ENCODE data around the gene KIAA1549. TPM values are rescaled to one million over a fixed set of nuclear protein-coding genes. Genes with fewer than 3 reads are reported as not detected.
"Not testable (repeated sequence)": the region's sequence is repeated elsewhere in the genome, so short reads cannot be mapped to it uniquely, and the experiment has no call there.

The KIAA1549 gene
- total RNA-seq, 1 experiment from 2014 or later = 14.1 TPM

DNA sequence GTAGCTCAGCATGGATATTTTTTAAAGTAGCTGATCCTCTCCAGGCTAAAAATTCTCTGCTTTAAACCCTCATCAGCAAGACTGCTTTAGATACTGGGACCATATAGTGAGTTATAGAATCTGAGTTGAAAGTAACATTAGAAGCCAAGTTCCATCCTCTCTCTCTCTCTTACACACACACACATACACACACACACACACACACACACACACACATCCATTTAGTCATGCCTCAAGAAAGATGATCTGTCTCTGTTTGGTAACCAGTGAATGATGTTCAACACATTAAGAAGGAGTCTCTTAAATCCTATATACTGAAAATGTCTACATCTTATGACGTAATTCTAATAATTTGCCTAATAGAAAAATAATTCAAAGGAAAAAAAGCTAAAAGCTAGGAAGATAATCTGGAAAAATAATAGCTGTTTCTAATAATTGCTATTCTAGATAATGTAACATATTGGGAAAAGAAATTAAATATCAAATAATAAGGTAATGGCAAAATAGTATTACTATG lies 166.3 kb downstream of the KIAA1549 start:
- ChIA-PET CTCF (no interaction called here), POLR2A (no interaction called here)
- intact Hi-C loops (cut with micrococcal nuclease; ENCODE audit: unreplicated experiment) (no loop called here), in situ Hi-C loops (cut with HindIII; ENCODE audit: low pct_unique_long_range_greater_than_20kb, low sequenced_read_pairs) (no loop called here)
- Histone ChIP-seq H3K4me3 (ENCODE audit: low read depth in 2 of 2, low read length in 2 of 2) (no peak overlapping the region), H3K27me3 (ENCODE audit: control insufficient read depth, insufficient read depth, low read length) (peaks cover 2% of the 10 kb centered on the region; the same call in 1 of the 2 replicates), H3K4me1 (ENCODE audit: control insufficient read depth, insufficient read depth, low read length) (no peaks in the 10 kb centered on the region), H3K9me3 (ENCODE audit: control insufficient read depth, insufficient read depth, low read depth, low read length) (no peaks in the 10 kb centered on the region), H3K36me3 (ENCODE audit: control insufficient read depth, insufficient read depth, low read length) (no peaks in the 10 kb centered on the region), H3K27ac (ENCODE audit: low read length) (no peak overlapping the region)
- DNase-seq (ENCODE audit: low read depth, low spot score) = no peak
- no peak for ATAC-seq
- no peak for TF ChIP-seq SIN3A (IDR thresholded peaks at IDR 0.05; ENCODE audit: borderline replicate concordance, insufficient read depth, low read depth, low read length)
- TF ChIP-seq, protein P1, sequence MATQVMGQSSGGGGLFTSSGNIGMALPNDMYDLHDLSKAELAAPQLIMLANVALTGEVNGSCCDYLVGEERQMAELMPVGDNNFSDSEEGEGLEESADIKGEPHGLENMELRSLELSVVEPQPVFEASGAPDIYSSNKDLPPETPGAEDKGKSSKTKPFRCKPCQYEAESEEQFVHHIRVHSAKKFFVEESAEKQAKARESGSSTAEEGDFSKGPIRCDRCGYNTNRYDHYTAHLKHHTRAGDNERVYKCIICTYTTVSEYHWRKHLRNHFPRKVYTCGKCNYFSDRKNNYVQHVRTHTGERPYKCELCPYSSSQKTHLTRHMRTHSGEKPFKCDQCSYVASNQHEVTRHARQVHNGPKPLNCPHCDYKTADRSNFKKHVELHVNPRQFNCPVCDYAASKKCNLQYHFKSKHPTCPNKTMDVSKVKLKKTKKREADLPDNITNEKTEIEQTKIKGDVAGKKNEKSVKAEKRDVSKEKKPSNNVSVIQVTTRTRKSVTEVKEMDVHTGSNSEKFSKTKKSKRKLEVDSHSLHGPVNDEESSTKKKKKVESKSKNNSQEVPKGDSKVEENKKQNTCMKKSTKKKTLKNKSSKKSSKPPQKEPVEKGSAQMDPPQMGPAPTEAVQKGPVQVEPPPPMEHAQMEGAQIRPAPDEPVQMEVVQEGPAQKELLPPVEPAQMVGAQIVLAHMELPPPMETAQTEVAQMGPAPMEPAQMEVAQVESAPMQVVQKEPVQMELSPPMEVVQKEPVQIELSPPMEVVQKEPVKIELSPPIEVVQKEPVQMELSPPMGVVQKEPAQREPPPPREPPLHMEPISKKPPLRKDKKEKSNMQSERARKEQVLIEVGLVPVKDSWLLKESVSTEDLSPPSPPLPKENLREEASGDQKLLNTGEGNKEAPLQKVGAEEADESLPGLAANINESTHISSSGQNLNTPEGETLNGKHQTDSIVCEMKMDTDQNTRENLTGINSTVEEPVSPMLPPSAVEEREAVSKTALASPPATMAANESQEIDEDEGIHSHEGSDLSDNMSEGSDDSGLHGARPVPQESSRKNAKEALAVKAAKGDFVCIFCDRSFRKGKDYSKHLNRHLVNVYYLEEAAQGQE (IDR thresholded peaks at IDR 0.05; ENCODE audit: insufficient read depth in 1 of 2, low read depth in 2 of 2, low read length in 1 of 2) = no peak
- BruUV-seq (replicated peaks) = no TSS peak

DNA sequence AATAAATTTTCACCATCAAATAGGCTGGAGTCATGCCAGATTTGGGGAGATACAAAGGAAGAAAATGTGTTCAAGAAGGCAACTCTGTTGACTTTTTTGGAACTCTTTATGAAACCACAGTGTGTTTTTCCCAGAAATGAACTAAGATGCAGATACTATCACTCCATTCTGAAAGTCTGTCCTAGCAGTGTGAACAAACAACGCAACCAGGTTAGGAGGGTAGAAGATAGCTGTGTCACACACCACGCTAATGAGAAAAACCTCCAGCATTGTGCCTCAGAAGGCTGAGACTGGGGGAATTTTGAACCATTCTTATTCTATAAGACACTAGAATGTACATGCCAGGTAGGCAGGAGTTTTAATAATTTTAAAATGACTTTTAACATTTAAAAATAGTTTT lies 167.2 kb downstream of the KIAA1549 start:
- DNase-seq (ENCODE audit: low read depth, low spot score) (no peak), ATAC-seq (no peak)
- Histone ChIP-seq H3K27ac (ENCODE audit: low read length) (no peak overlapping the region), H3K27me3 (ENCODE audit: control insufficient read depth, insufficient read depth, low read length) (peaks cover 2% of the 10 kb centered on the region; the same call in 1 of the 2 replicates), H3K36me3 (ENCODE audit: control insufficient read depth, insufficient read depth, low read length) (no peaks in the 10 kb centered on the region), H3K9me3 (ENCODE audit: control insufficient read depth, insufficient read depth, low read depth, low read length) (no peaks in the 10 kb centered on the region), H3K4me3 (ENCODE audit: low read depth in 2 of 2, low read length in 2 of 2) (no peak overlapping the region), H3K4me1 (ENCODE audit: control insufficient read depth, insufficient read depth, low read length) (no peaks in the 10 kb centered on the region)
- ChIA-PET CTCF (no interaction called here), POLR2A (no interaction called here)
- intact Hi-C loops (cut with micrococcal nuclease; ENCODE audit: unreplicated experiment) (no loop called here), in situ Hi-C loops (cut with HindIII; ENCODE audit: low pct_unique_long_range_greater_than_20kb, low sequenced_read_pairs) (no loop called here)
- BruUV-seq (replicated peaks) = no TSS peak
- TF ChIP-seq TCF7L2 (IDR thresholded peaks at IDR 0.05; ENCODE audit: low read depth, low read length) (no peak), SIN3A (IDR thresholded peaks at IDR 0.05; ENCODE audit: borderline replicate concordance, insufficient read depth, low read depth, low read length) (no peak)
- TF ChIP-seq, protein P1 (IDR thresholded peaks at IDR 0.05; ENCODE audit: insufficient read depth in 1 of 2, low read depth in 2 of 2, low read length in 1 of 2) = no peak

DNA sequence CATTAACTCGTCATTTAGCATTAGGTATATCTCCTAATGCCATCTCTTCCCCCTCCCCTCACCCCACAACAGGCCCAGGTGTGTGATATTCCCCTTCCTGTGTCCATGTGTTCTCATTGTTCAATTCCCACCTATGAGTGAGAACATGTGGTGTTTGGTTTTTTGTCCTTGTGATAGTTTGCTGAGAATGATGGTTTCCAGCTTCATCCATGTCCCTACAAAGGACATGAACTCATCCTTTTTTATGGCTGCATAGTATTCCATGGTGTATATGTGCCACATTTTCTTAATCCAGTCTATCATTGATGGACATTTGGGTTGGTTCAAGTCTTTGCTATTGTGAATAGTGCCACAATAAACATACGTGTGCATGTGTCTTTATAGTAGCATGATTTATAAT lies 169.9 kb downstream of the KIAA1549 start:
- H3K36me3 ChIP-seq (ENCODE audit: control insufficient read depth, insufficient read depth, low read length); POLR2A ChIA-PET; intact Hi-C loops (cut with micrococcal nuclease; ENCODE audit: unreplicated experiment); ATAC-seq; in situ Hi-C loops (cut with HindIII; ENCODE audit: low pct_unique_long_range_greater_than_20kb, low sequenced_read_pairs); H3K9me3 ChIP-seq (ENCODE audit: control insufficient read depth, insufficient read depth, low read depth, low read length); CTCF ChIA-PET; BruUV-seq (replicated peaks); H3K27ac ChIP-seq (ENCODE audit: low read length); H3K4me3 ChIP-seq (ENCODE audit: low read depth in 2 of 2, low read length in 2 of 2); DNase-seq (ENCODE audit: low read depth, low spot score); H3K27me3 ChIP-seq (ENCODE audit: control insufficient read depth, insufficient read depth, low read length); H3K4me1 ChIP-seq (ENCODE audit: control insufficient read depth, insufficient read depth, low read length): not testable (repeated sequence)
